CD1c-positive myeloid dendritic cell (primary cell): Measurements from ENCODE around the gene ULK4.
"Not testable (repeated sequence)": the region's sequence is repeated elsewhere in the genome, so short reads cannot be mapped to it uniquely, and the experiment has no call there.

ENCODE experiments used
- DNase-seq: peaks from one replicate; pipeline ENCODE4 v3.0.0-alpha.2; 2016; ENCODE audit errors: extremely low spot score

Gene ULK4

GRCh38 chr3:41960826-41961750 is 815 bp downstream of the ULK4 start:
- peak; percentile 70 for DNase-seq

GRCh38 chr3:41956574-41956973 is 5.3 kb downstream of the ULK4 start:
- no peak for DNase-seq

DNA sequence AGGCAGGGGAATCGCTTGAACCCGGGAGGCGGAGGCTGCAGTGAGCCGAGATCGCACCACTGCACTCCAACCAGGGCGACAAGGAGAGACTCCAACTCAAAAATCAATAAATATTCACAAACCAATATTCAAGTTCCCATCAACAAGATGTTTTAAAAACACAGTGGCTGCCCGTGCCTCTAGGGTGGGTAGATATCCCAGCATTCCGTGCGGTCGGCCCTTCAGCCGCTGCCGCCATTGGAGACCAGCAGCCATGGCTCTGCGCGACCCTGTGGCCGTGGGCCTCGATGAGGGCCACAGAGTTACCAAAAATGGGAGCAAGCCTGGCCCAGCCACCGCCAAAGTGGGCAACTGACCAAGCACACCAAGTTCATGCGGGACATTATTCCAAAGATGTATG is 6.7 kb downstream of the ULK4 start:
- no peak for DNase-seq

GRCh38 chr3:41943311-41943843 is 18.5 kb downstream of the ULK4 start:
- DNase-seq = no peak

DNA sequence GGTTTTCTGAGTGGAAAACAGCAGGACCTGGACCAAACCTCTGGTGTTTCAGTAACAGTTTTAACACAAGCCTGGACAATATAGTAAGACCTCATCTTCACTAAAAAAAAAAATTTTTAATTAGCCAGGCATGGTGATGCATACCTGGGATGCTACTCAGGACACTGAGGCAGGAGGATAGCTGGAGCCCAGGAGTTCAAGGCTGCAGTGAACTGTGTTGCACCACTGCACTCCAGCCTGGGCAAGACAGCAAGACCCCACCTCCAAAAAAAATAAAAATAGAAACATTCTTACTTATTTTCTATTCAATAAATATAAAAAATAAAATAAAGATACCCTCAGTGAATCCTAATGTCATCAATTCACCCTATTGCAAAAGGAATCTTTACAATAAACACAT is 21.5 kb downstream of the ULK4 start:
- no peak for DNase-seq

DNA sequence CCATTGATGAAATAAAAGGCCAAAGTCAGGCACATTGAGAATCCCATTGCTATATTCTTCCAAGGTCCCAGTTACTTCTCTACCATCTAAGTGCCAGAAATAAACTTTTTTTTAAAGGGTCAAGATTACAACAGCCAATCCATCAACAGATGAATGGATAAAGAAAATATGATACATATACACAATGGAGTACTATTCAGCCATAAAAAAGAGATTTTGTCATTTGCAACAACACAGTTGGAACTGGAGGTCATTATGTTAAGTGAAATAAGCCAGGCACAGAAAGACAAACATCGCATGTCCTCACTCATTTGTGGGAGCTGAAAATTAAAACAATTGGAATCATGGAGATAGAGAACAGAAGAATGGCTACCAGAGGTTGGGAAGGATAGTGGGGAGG is 25.5 kb downstream of the ULK4 start:
- no peak for DNase-seq

GRCh38 chr3:41933154-41933676 is 28.7 kb downstream of the ULK4 start:
- no peak for DNase-seq

- DNase-seq = no peak
Measured at GRCh38 chr3:41932464-41932863, 29.4 kb downstream of the ULK4 start.

GRCh38 chr3:41920406-41920965 is 41.4 kb downstream of the ULK4 start:
- no peak for DNase-seq

DNA sequence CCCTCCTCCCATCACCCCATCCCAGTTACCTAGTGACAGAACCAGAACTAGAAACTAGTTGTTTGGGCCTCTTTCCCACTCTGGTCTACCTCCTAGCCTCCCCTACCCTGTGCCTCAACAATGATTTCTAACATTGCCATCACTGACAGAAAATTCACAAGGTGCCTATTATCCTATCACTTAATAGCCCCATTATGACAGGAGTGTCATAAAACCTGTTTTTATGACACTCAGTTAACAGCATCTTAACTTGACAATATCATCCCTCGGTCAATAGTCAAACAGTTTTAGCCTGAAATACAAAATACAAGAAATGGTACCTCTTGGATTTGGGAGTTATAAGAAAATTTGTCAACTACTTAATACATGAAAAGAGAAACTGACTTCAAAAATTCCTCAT is 46.5 kb downstream of the ULK4 start:
- no peak for DNase-seq

GRCh38 chr3:41912280-41912679 is 49.6 kb downstream of the ULK4 start:
- DNase-seq = no peak

GRCh38 chr3:41907330-41908073 is 54.4 kb downstream of the ULK4 start:
- DNase-seq = no peak

GRCh38 chr3:41900265-41900664 is 61.6 kb downstream of the ULK4 start:
- DNase-seq = no peak

DNA sequence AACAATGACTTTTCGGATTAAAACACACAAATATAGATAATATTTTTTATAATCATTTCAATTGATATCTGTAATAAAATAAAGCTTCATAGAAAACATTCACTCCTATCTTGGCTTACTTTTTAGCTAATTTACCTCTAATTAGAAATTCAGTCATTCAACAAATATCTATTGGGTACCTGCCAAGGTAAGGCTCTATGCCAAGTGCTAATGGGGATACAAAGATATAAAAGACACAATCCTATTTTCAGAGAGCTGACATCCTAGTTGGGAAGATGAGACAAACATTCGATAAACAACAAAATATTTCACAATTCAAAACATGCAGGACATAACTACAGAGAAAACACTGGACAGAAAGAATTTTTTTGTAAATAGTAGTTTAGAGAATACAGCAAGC is 63.3 kb downstream of the ULK4 start:
- no peak for DNase-seq

DNA sequence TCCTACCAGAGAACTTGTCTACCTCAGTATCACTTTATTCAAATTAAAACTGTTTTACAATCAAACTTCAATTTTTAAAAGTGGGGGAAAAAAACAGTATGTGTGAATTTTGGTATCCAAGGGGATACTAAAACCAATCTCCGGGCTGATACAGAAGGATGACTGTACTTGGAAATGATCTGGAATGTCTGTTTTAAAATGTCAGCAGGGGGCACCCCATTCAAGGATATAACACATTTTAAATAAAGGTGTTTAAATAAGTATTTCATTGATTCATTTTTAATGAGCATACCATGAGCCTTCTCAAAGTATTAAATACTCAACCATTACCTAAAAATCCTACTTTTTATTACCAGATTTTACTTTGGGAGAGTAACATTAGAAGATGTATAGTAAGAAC is 67.9 kb downstream of the ULK4 start:
- peak; percentile 49 for DNase-seq

DNA sequence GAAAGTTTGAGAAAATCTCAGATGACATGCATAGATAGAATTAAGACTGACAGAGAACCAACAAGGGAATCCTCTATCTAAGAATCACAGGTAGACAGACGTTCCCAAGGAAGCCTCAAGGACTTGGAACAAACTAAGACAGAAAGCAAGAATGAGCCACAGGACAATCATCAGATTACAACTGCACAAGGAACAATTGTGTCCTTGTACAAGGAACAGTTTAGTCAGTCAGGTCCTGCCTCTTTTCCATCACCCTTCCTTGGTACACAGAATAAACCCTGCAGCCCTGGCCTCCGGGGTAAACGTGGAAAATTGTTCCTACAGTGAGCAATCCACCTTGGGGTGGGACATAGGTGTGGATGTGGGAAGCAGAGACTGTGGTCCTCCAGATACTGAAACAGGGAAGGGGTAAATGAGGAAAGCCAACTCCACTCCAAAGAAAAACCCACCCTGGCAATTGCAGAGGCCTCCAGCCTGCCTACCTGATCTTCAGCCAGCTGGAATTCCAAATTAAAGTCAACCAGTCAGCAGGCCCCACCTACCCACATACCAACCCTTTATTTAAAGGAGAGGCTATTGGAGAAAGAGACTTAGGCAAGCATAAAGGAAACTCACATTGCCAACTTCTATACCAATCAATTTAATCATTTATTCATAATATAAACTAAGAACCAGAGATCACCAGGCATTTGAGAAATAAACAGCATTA is 73.4 kb downstream of the ULK4 start:
- DNase-seq = no peak

- no peak for DNase-seq
Measured at GRCh38 chr3:41882956-41883355, 78.9 kb downstream of the ULK4 start.

DNA sequence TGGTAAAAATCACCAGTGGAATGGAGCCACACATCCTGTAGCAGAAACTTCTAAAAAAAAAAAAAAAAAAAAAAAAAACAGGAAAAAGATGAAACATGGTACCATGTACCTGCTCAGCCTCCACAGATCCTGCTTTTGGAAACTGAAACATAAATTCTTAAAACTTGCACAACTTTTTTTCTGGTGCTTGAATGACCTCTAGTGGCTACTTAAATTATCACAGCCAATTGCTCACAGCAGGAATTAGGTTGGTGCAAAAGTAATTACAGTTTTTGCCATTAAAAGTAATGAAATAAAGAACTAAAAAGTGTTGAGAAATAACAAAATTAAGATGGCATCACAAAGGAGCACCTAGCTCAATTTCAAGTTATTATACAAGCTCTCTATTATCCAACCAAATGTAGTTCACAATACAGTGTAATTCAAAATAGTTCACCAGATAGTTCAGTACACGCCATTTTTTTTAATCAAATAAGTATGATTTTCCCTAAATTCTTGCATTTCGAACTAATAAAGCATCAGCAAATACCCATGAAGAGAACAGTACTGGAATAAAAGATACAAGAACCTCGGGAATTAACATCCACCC is 80.6 kb downstream of the ULK4 start:
- DNase-seq = peak; percentile 61

- DNase-seq = no peak
Measured at GRCh38 chr3:41880387-41880786, 81.5 kb downstream of the ULK4 start.

DNA sequence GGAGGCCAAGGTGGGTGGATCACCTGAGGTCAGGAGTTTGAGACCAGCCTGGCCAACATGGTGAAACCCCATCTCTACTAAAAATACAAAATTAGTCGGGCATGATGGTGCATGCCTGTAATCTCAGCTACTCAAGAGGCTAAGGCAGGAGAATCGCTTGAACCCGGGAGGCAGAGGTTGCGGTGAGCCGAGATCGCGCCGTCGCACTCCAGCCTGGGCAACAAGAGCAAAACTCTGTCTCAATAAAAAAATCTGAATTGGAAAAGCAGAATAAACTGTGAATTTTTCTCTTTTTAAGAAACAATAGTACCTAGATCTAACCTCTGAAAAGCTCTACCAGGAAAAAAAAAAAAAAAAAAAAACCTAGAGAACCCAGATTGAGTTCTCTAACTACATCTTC is 84.2 kb downstream of the ULK4 start:
- DNase-seq = not testable (repeated sequence)

GRCh38 chr3:41874022-41874421 is 87.9 kb downstream of the ULK4 start:
- DNase-seq = no peak
